ENCODE results near the gene HIRIP3. TPM values are rescaled to one million over a fixed set of nuclear protein-coding genes. Genes with fewer than 3 reads are reported as not detected.

The HIRIP3 gene
- total RNA-seq, 1 donor from 2014 or later: 14.2 TPM

GRCh38 chr16:29990883-29991570, 4.4 kb downstream of the HIRIP3 start:
- intact Hi-C loops (cut with micrococcal nuclease): no loop called here
- POLR2A ChIA-PET: interaction anchor here (0.6 kb wide), 3 partner anchors 53 to 1025 kb away, joined by 3 to 4 read pairs (median 3); no protein-coding TSS in a partner anchor
- Mint-ChIP-seq H3K36me3 (ENCODE audit: low read depth) (peaks cover 66% of the 10 kb centered on the region), H3K4me1 (peaks cover 13% of the 10 kb centered on the region), H3K27ac (no peak overlapping the region), H3K27me3 (no peaks in the 10 kb centered on the region), H3K9me3 (no peaks in the 10 kb centered on the region), H3K4me3 (no peak overlapping the region)
- TF ChIP-seq CTCF (IDR thresholded peaks at IDR 0.05): no peak
- ATAC-seq (ENCODE audit: low read depth): no peak
- DNase-seq: no peak
- CTCF ChIA-PET: interaction anchor here (0.5 kb wide), 1 partner anchor 25 kb away, joined by 3 read pairs; no protein-coding TSS in a partner anchor

GRCh38 chr16:29990034-29990433, 5.4 kb downstream of the HIRIP3 start:
- intact Hi-C loops (cut with micrococcal nuclease): no loop called here

GRCh38 chr16:29989111-29989858, 6.1 kb downstream of the HIRIP3 start:
- no peak overlapping the region for H3K4me3 Mint-ChIP-seq
- no peaks in the 10 kb centered on the region for H3K27me3 Mint-ChIP-seq
- POLR2A ChIA-PET: interaction anchor here (0.7 kb wide), 1 partner anchor 49 kb away, joined by 15 read pairs; no protein-coding TSS in a partner anchor
- H3K4me1 Mint-ChIP-seq: peaks cover 3% of the 10 kb centered on the region
- intact Hi-C loops (cut with micrococcal nuclease): no loop called here
- peaks cover 73% of the 10 kb centered on the region for H3K36me3 Mint-ChIP-seq (ENCODE audit: low read depth)
- no peak for TF ChIP-seq CTCF (IDR thresholded peaks at IDR 0.05)
- CTCF ChIA-PET: no interaction called here
- ATAC-seq (ENCODE audit: low read depth) (no peak), DNase-seq (no peak)
- H3K27ac Mint-ChIP-seq: no peak overlapping the region
- H3K9me3 Mint-ChIP-seq: no peaks in the 10 kb centered on the region

More at GRCh38 chr16:29990034-29990433, 5.4 kb downstream of the HIRIP3 start:
- peaks cover 11% of the 10 kb centered on the region for H3K4me1 Mint-ChIP-seq
- H3K36me3 Mint-ChIP-seq (ENCODE audit: low read depth): peaks cover 66% of the 10 kb centered on the region
- no peak for TF ChIP-seq CTCF (IDR thresholded peaks at IDR 0.05)
- no peaks in the 10 kb centered on the region for H3K9me3 Mint-ChIP-seq
- H3K4me3 Mint-ChIP-seq: no peak overlapping the region
- CTCF ChIA-PET: no interaction called here
- no peak for ATAC-seq (ENCODE audit: low read depth)
- H3K27ac Mint-ChIP-seq: no peak overlapping the region
- POLR2A ChIA-PET: interaction anchor here (0.6 kb wide), 2 partner anchors 54 to 205 kb away, joined by 3 read pairs; no protein-coding TSS in a partner anchor
- H3K27me3 Mint-ChIP-seq: no peaks in the 10 kb centered on the region
- no peak for DNase-seq

GRCh38 chr16:29988346-29989075, 6.9 kb downstream of the HIRIP3 start:
- Mint-ChIP-seq H3K27me3 (no peaks in the 10 kb centered on the region), H3K4me3 (no peak overlapping the region), H3K4me1 (no peaks in the 10 kb centered on the region), H3K27ac (no peak overlapping the region), H3K36me3 (ENCODE audit: low read depth) (peaks cover 79% of the 10 kb centered on the region), H3K9me3 (no peaks in the 10 kb centered on the region)
- DNase-seq (no peak), ATAC-seq (ENCODE audit: low read depth) (no peak)
- CTCF ChIA-PET: no interaction called here
- TF ChIP-seq CTCF (IDR thresholded peaks at IDR 0.05): no peak
- POLR2A ChIA-PET: interaction anchor here (1.7 kb wide), 1 partner anchor 15 kb away, joined by 4 read pairs; the partner anchor contains the start of gene TAOK2
- intact Hi-C loops (cut with micrococcal nuclease): no loop called here

Data from activated B cell treated with CpG ODN at 0.5 μM for 24 hours (primary cell).